Dermis blood vessel endothelial cell (primary cell): ENCODE data around the gene TMEM52. TPM values are rescaled to one million over a fixed set of nuclear protein-coding genes. Genes with fewer than 3 reads are reported as not detected.

ENCODE experiments used
- DNase-seq: peaks from one replicate; pipeline ENCODE4 v3.0.0; 2010
- total RNA-seq: library from RNA; depleted of rRNA; stranded (reverse); fragments of >200 nt; gene quantifications from 2 replicates; pipeline ENCODE4 v1.2.3, GENCODE V29; 2014

Gene TMEM52
- total RNA-seq, 1 donor from 2014 or later, result not detected

DNA sequence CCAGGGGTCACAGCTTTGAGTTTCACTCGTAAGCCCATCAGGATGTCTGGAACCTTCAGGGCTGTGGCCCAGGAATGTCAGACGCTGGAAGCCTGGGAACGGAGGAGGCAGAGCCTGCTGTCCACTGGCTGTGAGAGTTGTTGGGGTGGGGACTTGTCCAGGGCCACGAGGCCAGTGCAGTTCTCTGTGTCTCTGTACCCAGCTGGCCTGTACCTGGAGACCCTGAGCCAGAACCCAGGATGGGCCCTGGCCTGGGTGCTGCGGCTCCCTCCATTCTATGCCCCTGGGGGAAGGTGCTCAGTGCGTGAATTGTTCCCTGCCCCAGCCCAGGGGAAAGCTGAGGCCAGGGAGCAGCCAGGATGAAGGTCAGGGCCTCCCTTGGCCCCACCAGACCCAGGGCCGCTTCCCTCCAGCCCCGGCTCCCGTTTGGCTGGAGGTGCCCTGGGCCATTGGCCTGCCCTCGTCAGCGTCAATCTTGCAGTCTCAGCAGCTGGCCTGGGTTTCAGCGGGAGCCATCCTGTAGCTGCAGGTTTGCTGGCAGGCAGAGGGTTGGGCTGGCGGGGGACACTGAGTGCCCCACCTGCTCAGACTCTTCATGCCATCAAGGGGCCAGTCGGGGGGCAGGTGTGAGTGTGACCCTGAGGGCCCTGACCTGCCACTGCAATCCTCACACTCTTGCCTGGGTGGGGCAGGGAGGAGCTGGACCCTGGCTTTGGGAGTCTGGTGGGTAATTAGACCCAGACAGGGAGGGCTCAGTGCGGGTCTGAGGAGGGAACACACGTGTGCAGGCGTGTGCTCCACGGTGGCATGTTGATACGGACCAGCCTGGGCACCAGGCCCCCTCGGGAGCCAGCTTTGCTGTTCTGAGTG lies 4.7 kb downstream of the TMEM52 start:
- DNase-seq, result no peak

DNA sequence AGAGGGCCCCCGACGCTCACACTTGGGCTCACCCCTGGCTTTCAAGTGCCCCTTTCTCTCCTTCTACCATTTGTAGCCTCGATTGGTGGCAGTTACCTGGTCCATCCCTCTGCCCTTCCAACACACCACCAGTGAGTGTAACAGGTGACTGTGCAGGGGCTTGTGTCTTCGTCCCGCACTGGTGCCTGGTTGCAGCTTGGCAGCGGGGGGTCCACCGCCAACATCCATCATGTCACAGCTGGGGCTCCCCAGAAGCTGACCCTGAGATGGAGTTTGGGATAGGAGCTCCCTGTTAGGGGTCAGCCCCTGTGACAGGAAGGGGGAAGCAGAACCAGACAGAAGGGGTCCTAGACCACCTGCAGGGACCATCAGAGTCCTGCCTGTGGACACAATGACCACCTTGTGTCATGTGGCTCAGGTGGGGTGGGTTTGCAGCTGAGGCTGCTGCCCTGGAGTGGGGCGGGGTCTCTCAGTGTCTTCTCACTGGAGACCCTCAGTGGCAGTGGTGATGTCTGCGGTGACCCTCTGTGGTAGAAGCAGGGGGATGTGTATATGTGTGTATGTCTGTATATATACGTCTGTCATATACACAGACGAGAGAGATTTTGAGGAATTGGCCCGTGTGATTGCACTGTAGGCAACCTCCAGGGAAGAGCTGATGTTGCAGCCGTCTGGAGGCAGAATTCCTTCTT lies 7.6 kb downstream of the TMEM52 start:
- DNase-seq, result no peak

DNA sequence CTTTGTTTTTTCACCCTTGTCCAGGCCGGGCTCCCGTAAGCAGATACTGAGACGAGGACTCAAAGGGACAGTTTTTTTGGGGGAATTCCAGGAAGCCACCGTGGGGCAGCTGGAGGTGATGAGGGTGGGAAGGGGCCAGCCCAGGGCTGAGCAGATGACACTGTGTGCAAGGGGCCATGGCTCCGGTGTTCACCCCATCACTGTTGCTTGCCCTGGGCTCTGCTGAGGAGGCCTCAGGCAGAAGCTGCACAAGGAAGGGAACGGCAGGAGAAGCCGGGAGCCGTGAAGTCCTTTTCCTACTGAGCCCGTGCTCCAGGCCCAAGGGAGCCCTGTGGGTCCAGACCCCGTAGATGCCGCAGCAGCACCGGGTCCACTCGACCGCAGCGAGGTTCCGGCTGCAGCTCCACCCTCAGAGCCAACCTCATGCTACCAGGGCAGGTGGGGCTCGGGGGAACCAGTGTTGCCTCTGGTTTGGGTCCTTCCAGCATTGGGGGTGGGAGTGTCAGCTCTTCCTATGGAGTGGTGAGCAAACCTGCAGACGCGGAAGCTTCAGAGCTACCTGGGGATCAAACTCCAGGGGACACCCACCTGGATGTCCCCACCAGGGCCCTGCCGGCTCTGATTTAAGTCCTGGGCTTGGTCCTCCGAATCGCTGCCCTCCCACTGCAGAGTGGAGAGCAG lies 8.3 kb downstream of the TMEM52 start:
- DNase-seq, result no peak

DNA sequence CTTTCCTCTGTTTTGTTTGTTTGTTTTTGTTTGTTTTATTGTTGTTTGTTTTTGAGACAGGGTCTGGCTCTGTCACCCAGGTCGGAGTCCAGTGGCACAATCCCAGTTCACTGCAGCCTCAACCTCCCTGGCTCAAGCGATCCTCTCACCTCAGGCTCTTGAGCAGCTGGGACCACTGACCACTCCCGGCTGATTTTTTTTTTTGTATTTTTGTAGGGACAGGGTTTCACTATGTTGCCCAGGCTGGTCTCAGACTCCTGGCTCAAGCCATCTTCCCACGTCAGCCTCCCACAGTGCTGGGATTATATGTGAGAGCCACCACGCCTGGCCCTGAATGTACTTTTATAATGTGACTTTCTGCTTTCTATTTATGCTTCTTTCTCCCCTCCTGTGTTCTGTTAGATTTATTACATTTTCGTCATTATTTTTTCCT lies 9.0 kb downstream of the TMEM52 start:
- no peak for DNase-seq

DNA sequence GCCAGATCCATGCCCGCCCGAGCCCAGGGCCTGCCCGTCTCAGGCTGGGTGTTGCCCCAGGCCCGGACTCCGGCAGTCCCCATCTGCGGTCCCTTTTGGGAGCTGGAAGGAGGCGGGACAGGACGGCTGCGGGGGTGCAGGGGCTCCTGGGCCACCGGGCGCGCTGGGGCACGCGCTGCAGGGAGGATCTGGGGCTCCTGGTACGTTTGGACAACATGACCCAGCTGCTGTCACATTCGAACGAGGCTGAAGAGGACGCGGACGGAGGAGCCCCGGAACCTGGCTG lies 10.6 kb downstream of the TMEM52 start:
- DNase-seq, result no peak

DNA sequence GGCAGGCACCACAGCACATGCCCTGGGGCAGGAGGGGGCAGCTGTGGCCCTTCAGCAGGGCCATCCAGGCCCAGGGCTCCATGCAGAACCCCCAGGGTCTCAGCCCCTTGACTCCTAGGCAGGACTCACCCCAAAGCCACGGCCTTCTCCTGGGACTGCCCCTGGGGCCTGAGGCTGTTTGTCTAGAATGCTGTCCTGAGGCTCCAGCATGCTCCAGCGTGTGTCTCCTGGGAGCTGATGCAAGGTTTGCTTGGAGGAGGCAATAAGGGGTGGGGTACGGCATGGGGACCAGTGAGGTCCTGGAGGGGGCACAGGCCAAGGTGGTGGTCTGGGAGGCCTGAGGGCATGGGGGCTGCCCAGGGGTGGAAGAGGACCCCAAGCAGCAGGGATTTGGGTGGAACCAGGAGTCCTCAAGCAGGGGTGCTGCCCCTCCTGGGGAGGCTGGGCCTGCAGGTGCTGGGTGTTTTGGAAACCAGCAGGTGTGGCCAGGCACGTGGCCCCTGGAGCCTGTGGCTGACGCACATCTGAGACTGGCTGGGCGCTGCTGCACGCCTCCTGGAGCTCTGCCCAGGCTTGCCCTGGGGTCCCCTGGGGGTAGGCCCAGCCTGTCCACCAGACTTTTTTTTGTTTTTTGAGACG lies 11.9 kb downstream of the TMEM52 start:
- no peak for DNase-seq

DNA sequence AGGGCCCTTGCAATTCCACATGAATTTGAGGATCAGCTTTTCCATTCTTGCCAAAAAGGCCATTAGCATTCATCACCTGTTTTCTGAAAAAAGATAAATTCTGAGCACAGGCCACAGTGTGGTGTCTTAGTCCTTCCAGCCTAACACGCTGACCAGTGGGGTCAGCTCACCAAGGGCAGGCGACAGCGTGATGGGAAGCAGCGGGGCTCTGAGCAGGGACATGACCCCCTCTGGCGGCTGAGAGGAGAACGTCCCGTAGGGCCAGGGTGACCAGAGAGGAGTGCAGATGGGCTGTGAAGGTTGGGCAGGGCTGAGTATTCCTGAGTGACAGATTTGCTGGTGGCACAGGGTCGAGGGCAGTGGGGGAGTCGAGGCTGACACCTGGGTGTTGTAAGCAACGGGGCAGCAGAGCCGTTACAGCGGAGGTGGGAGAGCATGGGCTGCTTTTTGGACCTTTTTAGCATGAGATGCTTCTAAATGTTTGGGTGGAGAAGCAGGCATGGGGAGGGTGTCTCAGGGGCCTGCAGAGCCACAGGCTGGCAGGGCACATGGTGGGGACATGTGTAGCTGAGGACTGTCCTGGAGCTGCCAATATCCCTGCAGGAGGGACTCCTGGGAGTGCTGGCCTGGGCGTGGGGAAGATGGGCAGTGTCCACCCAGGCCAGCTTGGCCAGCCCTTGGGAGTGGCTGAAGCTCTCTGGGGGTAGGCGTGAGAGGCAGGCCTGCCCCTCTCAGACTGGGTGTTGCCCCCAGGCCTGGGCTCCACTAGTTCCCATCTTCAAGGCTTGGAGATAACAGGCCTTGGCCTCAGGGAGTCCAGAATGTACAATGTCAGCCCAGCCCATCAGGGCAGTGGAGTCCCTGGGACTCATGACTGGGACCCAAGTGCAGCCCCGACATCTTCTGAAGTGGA lies 12.6 kb downstream of the TMEM52 start:
- DNase-seq, result peak; percentile 92

DNA sequence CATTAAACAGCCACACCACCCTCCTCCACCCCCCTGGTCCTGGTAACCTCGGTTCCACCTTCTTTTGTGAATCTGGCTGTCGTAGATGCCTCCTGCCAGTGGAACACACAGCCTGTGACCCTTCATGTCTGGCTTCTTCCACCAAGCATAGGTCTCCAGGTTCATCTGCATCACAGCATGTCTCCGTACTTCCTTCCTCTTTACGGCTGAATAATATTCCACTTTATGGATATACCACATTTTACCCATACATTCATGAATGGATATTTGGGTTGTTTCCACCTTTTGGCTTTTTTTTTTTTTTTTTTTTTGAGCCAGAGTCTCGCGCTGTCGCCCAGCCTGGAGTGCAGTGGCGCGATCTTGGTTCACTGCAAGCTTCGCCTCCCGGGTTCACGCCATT lies 15.9 kb downstream of the TMEM52 start:
- no peak for DNase-seq

DNA sequence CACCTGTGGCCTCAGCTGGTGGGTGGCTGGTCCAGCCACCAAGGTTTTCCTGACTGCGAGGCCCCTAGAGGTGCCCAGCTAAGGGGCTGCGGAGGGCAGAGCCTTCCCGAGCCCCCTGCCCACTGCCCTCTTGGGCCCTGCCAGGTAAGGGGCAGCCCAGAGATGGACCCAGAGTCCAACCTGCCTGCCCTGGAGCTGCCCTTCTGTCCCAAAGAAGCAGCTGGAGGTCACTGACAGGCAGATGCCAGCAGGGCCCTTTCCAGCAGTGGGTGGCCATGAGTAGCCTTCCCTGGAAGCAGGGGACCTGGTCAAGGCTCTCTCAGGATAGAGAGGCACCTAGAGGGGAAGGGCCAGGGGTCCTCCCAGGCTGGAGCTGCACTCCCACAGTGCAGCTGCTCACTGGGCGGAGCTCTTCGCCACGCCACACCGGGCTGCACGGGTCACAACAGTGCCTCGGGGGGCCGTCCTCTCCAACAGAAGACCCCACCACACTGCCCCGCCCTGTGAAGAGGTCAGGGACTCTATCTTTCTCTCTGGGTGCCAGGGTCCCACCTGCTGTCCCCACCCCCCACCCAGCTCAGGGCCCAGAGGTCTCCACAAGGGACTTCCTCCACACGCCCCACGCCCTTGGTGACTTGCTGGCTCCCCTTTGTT lies 17.3 kb downstream of the TMEM52 start:
- no peak for DNase-seq

DNA sequence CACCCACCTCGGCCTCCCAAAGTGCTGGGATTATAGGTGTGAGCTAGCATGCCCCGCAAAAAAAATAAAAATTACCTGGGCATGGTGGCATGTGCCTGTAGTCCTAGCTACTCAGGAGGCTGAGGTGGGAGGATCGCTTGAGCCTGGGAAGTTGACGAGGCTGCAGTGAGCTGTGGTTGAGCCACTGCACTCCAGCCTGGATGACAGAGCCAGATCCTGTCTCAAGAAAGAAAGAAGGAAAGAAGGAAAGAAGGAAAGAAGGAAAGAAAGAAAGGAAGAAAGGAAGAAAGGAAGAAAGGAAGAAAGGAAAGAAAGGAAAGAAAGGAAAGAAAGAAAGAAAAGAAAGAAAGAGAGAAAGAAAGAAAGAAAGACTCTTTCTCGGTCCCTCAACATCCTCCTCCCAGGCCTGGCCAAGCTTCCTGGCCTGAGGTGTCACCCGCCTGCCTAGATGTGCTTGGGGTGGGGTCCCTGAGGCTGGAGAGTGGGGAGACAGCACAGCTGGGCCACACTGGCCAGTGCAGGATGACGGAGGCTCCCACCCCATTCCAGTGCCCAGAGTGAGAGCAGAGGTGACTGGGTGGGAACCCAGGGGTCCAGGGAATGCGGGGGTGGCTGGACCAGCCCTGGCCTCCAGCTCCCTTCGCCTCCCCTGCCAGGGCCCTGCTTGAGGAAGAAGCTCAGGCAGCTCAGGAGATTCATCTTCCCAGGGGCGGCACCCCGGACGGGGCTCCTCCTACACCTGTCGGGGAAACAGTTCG lies 18.0 kb downstream of the TMEM52 start:
- no peak for DNase-seq

DNA sequence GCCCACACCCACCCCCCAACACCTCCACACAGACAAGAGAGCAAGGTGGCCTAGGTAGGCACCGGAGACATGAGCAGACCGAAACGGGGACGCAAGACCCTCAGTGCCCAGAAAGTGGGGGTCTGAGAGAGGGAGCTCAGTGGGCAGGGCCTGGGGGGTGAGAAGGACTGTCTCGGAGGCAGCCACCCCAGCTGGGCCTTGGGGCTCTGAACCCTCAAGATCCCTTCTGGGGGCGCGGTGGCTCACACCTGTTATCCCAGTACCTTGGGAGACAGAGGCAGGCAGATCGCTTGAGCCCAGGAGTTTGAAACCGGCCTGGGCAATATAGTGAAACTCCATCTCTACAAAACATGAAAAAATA lies 19.1 kb downstream of the TMEM52 start:
- DNase-seq, result no peak

DNA sequence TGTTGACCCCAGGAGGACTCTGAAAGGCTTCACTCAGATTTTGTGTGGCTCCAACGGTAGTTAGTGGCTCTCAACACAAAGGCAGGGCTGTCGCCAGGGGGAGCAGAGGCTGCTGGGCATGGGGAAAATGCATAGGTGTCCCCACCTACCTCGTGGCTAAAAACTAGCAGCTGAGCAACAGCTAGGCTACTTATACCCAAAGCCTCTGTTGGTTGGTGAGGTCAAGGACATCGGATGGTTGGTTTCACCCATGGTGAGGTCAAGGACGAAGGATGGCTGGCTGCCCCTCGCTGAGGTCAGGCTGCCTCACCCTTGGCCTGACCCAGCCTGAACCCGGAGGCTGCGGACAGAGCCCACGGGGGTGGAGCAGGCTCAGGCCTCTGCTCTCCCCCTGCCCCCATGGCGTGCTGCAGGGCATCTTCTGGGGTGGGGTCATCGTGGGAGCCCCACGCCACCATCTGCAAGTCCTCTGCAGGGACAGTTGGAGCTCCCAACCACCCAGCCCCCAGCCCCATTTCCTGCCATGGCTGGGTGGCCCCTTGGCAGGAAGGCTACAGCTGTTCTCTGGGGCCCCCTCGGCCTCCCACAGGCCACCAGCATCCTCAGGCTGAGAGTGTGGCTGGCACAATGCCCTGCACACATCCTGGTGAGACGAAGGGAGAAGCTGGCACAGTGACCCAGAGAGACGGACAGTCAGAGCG lies 19.7 kb downstream of the TMEM52 start:
- no peak for DNase-seq

DNA sequence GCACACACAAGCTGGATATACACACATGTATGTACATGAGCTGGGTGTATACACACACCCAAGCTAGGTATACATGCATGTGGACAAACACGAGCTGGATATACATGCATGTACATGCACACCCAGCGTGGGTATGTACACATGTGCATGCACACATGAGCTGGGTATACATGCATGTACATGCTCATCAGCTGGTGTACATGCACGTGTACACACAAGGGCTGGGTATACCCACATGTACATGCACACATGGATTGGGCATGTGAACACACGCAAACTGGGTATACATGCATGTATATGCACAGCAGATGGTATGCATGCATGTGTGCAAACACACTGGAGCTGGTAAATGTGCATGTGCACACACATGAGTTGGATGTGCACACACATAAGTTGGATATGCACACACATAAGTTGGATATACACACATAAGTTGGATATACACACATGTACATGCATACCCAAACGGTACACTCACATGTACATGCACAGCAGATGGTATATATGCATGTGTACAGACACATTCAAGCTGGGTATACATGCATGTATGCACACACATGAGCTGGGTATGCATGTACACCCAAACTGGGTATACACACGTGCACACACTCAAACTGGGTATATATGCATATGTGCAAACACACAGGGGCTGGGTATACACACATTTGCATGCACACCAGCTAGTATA lies 20.7 kb downstream of the TMEM52 start:
- no peak for DNase-seq

DNA sequence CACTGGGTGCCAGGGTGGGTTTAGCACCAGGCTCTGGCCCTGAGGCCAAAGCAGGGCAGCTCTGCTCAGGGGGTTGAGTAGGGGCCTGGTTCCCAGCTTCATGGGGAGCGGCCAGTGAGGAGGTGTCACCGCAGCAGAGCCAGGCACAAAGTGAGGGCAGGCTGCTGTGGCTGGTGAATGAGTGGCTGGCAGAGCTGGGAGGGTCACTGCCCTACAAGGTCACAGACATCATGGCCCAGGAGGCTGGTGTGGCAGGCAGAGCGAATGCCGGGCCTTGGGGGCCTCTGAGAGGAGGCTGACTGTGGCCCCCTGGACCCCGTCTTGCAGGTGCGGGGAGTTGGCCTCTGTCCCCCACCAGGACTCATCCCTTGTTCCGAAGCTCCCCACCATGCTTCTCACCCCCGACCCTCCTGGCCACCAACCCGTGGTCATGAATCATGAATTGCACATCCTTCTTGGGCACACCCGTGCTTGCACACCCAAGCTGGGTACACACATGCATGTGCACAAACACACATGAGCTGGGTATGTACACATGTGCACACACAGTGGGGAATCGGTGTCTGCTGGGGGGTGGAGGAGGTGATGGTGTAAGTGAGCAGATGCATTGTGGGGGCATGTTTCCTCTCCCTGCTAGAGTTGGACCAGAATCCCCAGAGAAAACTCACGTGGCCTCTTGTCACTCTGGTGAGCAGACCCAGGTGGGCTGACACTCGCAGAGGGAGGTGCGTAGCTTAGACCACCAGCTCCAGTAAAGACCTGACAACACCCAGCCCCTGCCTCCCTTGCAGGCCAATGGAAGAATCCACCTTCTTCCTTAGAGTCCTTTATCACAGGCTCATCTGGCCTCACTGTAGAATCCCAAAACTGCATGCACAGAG lies 23.4 kb downstream of the TMEM52 start:
- no peak for DNase-seq

DNA sequence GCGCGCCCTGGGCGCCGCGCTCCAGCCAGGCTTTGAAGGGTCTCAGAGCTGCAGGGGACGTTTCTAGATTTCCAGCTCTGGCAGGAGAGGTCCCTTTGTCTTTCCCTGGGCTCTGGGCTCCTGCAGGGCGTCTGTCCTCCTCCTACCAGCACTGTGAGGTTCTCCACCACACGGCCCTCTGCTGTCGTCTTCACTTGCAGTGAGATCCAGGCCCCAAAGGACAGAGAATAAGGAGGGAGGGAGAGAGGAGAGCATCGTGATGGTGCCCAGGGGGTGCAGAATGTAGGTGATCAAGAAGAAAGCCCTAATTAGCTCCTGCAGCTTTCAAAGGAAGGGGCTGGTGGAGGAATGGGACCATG lies 24.0 kb downstream of the TMEM52 start:
- no peak for DNase-seq

DNA sequence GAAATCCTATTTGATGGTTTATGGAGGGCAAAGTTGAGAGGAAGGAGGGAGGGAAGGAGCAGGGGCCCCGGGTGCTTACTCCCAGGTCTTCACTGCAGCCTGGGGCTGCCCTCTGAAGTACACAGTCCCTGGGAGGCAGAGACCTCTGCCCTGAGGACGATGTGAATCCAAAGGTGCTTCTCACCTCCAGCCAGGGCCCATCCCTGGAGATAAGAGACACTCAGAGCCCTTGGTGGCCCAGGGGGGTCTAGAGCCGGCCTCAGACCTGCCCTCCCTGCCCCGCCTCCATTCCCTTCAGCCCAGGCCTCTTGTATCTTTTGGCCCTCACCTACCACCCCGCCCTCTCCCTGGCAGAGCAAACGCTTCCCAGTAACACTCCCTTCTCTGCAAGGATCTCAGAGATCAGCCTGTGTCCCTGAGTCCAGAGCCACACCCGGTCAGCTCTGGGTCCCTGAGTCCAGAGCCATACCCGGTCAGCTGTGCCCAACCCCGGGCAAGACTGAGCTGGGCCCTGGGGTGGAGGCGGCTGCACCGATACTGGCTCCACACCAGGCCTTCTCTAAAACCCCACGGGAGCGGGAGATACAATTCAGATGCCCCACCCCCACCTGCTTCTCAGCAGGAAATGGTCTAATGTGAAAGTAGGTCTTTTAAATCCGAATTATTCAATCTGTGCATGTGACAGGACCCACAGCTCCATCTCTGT lies 24.6 kb downstream of the TMEM52 start:
- no peak for DNase-seq

DNA sequence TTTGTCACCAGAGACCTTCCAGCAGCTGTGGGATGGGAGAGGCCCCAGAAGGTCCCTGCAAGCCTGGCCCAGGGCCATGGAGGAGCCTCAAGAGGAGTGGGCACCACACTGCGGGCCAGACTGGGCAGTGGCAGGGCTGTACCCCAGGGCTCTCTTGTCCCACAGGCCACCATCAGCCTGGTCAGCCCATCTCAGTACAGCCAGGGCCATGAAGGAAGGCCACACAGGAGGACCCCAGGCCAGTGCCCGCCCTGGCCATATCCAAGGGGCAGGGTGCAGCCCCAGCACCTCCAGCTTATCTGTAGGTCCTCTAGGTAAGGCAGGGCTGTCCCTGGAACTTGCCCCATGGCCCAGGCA lies 25.1 kb downstream of the TMEM52 start:
- DNase-seq, result no peak
